ENCODE measurements around the gene TRPV4.
A peak's percentile ranks its signal among the peaks of the same experiment; 100 is the strongest.

The TRPV4 gene

GRCh38 chr12:109776624-109777023 is 56.6 kb downstream of the TRPV4 start:
- no peak for DNase-seq (ENCODE audit: low read depth)

DNA sequence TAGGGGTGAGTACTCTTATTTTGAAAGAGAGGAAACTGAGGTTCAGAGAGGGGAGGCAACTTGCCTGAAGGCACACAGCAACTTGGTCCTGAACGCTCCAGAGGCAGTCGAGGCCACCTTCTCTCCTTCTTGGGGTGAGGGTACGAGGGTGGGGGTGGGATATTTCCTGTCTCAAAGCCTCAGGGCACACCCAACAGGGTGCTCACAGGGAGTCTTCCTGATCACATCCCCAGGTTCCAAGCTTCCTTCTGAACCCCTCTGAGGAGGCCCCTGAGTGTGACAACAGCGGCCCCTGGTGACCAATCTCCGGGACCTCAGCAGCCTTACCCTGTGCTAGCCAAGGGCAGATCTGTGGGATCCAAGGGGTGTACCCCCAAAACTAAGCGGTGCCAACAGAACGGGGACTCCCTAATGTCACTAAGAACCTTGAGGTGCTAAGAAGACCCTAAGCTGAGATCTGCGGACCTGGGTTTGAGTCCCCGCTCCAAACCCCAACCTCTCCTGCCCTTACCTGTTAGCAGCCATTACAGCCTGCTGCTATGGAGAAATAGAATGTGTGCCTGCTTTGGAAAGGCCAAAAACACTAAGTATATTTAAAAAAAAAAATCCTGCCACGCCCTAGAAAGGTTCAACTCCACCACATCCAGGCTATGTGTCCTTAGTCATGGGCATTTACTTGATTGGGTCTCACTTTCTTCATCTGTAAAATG is 57.9 kb downstream of the TRPV4 start:
- peak; percentile 54 for DNase-seq (ENCODE audit: low read depth)

DNA sequence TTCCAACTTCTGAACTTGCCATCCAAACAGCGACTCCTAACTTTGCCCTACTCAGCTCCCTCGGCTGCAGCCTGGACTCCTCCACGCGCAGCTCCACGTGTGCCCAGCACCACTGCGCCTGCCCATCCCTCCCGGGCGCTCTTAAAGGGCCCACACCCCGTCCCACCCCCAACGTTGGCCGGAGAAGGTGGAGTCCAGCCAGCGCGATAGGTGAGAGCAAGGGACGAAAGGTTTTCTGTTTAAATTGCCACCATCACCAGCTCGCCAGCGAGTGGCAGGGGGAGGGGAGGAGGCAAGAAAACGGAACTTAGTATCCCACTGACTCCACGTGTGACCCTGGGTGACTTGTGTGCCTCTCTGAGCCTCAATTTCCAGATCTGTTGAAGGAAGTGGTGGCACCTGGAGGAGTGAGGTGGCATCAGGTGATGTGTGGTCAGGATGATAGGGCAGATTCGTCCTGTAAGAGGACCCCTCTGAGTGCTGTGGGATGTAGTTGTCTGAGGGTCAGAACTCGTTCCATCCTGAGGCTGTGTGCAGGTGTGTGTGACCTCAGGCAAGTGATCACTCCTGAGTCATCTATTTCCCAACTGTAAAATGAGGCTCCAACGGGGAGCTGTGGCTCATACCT is 59.7 kb downstream of the TRPV4 start:
- DNase-seq (ENCODE audit: low read depth) = no peak

- no peak for DNase-seq (ENCODE audit: low read depth)
These were observed 60.4 kb downstream of the TRPV4 start for GRCh38 chr12:109772622-109773321.

GRCh38 chr12:109771746-109772621 is 61.2 kb downstream of the TRPV4 start:
- no peak for DNase-seq (ENCODE audit: low read depth)

GRCh38 chr12:109770861-109771670 is 62.1 kb downstream of the TRPV4 start:
- DNase-seq (ENCODE audit: low read depth) = no peak

DNA sequence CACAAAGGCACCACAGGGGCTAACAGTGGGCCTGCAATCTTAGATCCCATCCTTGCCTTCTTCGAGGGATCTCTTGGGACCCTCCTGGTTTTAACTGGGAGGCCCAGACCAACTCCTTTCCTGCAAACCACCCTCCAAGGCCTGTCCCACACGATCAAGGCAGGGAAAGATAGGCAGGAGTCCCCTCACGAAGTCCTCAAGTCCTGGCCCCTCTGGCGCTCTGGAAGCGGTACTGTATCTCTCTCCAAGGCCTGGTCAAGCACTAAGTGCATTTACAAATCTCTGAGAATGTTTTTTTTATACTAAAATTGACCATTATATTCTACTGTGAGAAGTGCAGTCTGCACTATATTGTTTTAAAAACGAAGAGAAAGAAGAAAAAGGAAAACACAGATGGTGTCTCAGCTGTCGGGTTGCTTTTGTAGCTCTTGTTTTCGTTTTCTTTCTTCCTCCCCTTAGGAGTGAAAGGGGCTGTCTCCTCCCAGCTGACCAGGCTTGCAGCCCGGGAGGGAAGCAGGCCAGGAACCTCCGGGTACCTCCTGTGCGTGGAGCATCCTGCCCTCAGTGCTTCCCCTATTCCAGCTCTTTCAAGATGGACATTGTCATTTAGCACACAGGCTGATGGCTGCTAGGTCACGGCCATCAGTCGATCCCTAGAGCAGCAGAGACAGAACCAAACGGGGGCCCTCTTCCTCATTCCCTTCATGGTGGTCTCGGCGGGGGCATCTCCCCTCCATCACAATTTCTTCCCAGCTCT is 62.9 kb downstream of the TRPV4 start:
- no peak for DNase-seq (ENCODE audit: low read depth)

DNA sequence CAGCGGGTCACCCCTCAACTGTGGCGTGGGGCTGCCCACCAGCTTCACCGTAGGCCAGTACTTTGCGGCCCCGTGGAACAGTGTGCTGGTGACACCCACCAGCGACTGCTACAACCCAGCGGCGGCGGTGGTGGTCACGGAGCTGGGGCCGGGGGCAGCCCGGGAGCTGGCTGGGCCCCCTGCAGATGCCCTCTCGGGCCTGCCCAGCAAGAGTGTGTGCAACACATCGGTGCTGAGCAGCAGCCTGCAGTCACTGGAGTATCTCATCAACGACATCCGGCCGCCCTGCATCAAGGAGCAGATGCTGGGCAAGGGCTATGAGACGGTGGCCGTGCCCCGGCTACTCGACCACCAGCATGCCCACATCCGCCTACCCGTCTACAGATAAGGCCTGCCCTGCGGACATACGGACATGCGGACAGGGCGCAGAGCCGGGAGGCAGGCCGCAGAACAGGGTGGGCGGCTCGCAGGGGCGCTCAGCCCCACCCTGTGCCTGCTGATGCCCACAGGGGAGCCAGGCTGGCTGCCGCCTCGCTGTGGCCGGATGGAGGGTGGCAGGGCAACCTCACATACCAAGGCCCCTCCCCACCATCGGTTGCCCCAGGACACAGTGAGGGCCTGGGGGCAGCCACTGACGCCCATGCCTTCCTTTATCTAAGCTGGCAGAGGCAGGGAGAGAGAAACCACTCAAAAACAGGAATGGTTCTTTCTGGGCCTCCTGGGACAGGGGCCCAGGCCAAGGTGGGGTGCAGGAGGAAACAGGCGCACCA is 64.1 kb downstream of the TRPV4 start:
- peak; percentile 90 for DNase-seq (ENCODE audit: low read depth)

GRCh38 chr12:109767991-109768900 is 65.0 kb downstream of the TRPV4 start:
- no peak for DNase-seq (ENCODE audit: low read depth)

GRCh38 chr12:109767456-109767855 is 65.7 kb downstream of the TRPV4 start:
- no peak for DNase-seq (ENCODE audit: low read depth)

GRCh38 chr12:109766251-109766778 is 66.9 kb downstream of the TRPV4 start:
- no peak for DNase-seq (ENCODE audit: low read depth)

GRCh38 chr12:109765446-109765810 is 67.8 kb downstream of the TRPV4 start:
- DNase-seq (ENCODE audit: low read depth) = no peak

GRCh38 chr12:109764776-109765445 is 68.3 kb downstream of the TRPV4 start:
- DNase-seq (ENCODE audit: low read depth) = no peak

DNA sequence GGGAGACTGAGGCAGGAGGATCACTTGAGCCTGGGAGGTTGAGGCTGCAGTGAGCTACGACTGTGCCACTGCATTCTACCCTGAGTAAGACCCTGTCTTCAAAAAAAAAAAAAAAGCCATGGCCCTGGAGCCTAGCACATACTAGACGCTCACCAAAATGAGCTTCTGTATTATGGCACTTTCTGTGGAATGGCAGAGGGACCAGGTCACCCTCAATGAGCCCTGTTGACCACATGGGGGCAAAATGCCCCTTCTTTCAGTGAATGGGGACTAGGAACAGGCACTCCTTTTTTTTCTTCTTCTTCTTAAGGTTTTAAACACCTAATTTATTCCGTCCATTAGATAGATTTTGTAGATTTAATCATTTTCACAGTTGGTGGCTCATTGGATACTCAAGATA is 69.1 kb downstream of the TRPV4 start:
- DNase-seq (ENCODE audit: low read depth) = no peak

DNA sequence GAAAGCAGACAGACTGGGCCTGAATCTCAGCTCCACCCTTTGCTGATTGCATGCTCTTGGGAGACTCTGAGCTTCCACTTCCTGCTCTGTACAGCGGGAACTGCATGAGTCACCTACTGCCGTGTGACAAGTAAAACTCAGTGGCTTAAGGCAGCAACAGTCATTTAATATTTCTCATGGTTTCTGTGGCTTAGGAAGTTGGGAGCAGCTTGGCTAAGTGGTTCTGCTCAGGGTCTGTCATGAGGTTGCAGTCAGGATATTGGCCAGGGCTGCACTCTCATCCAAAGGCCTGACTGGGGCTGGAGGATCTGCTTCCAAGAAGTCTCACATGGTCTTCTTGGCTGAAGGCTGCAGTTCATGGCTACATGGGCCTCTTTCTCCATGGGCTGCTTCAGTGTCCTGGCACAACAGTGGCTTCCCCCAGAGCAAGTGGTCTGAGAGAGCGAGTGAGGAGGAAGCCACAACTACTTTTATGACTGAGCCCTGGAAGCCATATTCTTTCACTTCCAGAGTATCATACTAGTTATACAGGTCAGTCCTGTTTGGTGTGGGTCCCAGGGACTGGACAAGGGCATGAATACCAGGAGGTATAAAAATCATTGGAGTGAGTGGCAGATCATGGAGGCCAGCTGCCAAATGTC is 69.9 kb downstream of the TRPV4 start:
- DNase-seq (ENCODE audit: low read depth) = no peak

- DNase-seq (ENCODE audit: low read depth) = no peak
These were observed 70.5 kb downstream of the TRPV4 start for GRCh38 chr12:109762673-109763191.

DNA sequence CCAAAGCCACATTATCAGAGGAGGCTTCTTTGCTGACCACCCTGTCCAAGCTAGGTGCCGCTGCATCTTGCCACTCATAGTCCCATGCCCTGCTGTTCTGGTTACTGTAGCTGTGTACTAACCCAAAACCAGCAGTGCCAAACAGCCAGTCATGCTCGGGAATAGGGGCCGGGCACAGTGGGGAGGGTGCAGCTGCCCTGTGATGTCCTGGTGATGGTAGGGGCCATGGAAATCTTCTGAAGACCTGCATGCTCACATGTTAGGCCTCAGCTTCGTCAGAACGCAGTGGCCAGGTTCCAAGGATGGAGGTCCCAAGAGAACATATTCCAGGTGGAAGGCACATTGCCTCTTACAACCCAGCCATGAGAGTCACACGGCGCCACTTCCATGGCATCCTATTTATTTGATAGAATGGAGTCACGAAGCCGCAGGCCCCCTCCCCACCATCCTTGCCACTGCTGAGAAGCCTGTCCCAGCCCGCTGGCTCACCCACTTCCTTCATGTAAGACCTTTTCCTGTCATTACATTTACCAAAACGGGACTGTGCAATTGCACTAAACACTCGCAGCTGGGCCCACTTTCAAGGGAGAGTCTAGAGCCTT is 71.0 kb downstream of the TRPV4 start:
- no peak for DNase-seq (ENCODE audit: low read depth)

All from CMK (cell line).